Muscle layer of colon (tissue), 2 donors: Measurements from ENCODE around the gene TSPAN18.
A peak's percentile ranks its signal among the peaks of the same experiment; 100 is the strongest.

Experiments
- H3K27ac ChIP-seq: one replicate; pipeline ENCODE4 v1.7.0; 2013; ENCODE audit warnings: low read depth, mild to moderate bottlenecking, low read length, moderate library complexity
- H3K27me3 ChIP-seq, 2 donors: one replicate each; pipeline ENCODE4 v1.7.0; 2013; ENCODE audit warnings: low read length in 2 of 2, mild to moderate bottlenecking in 2 of 2; ENCODE audit not compliant: insufficient read depth in 2 of 2, control insufficient read depth in 1 of 2
- H3K36me3 ChIP-seq: one replicate; pipeline ENCODE4 v1.7.0; 2013; ENCODE audit warnings: mild to moderate bottlenecking, low read length; ENCODE audit not compliant: insufficient read depth
- H3K4me1 ChIP-seq: one replicate; pipeline ENCODE4 v1.7.0; 2013; ENCODE audit warnings: mild to moderate bottlenecking, low read length; ENCODE audit not compliant: insufficient read depth
- H3K4me3 ChIP-seq, 2 donors: one replicate each; pipeline ENCODE4 v1.7.0; 2013; ENCODE audit warnings: low read length in 2 of 2, low read depth in 1 of 2, mild to moderate bottlenecking in 1 of 2, moderate library complexity in 1 of 2
- H3K9ac ChIP-seq: one replicate; pipeline ENCODE4 v1.7.0; 2013; ENCODE audit warnings: low read length
- H3K9me3 ChIP-seq: one replicate; pipeline ENCODE4 v1.7.0; 2013; ENCODE audit warnings: mild to moderate bottlenecking, low read length
- donor health status: abdominal sarcoma.
- donor health status: Adenocarcinoma of cecum.

TSPAN18 gene

DNA sequence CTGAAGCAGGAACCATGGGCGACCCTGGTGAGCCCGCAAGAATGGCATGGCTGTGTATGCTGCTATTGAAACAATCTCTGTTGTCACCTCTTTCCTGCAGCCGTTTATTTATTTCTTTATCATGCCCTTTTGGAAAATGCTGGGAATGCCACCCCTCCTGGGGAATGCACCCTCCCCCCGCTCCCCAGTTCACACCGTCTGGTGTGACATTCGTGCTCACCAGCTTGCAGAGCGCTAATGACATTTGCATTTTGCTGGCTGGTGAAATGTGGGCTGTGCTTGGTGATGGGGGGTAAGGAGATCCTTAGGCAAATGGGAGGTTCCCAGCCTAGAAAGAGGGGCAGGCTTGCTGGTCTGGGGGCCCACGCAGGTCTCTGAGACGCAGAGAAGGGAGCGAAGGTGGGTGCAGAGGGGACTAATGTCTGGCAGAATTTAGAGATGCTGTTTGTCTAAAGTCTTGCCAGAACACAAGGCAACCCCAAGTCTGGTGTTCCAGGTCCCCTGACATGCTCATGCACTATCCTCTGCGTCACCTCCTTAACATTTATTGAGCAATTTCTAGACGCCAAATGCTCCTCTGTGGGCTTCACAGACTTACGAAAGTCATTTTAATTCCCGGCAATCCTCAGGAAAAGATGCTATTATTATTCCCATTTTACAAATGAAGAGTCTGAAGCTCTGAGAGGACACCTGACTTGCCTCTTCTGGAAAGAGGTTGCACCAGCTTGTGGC is 132.2 kb downstream of the TSPAN18 start:
- Histone ChIP-seq H3K27ac (peak overlapping the region; percentile 66), H3K9me3 (no peaks in the 10 kb centered on the region), H3K36me3 (peaks cover 6% of the 10 kb centered on the region), H3K4me1 (peaks cover 63% of the 10 kb centered on the region), H3K27me3 (no peaks in the 10 kb centered on the region), H3K4me3 (no peak overlapping the region), H3K9ac (no peak overlapping the region)

DNA sequence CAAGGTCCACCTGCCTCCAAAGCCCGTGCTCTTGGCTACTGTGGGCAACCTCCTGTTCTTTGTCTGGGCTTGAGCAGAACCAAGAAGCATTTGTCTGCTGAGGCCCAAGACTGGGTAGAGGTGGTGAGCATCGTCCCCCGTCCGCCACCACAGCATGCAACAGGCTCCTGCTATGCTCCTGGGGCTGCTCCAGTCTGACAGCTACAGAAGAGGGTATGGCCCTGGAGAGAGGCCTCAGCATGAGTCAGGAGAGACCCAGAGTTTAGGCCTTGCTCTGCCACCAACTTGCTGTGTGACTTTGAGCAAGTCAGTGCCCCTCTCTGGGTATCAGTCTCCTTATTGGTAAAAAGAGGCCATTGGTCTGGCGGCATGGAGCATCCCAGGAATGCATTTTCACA is 132.8 kb downstream of the TSPAN18 start:
- Histone ChIP-seq H3K27me3 (no peaks in the 10 kb centered on the region), H3K4me3 (no peak overlapping the region), H3K4me1 (peaks cover 59% of the 10 kb centered on the region), H3K9ac (no peak overlapping the region), H3K27ac (peak overlapping the region; percentile 50), H3K36me3 (peaks cover 6% of the 10 kb centered on the region), H3K9me3 (no peaks in the 10 kb centered on the region)

DNA sequence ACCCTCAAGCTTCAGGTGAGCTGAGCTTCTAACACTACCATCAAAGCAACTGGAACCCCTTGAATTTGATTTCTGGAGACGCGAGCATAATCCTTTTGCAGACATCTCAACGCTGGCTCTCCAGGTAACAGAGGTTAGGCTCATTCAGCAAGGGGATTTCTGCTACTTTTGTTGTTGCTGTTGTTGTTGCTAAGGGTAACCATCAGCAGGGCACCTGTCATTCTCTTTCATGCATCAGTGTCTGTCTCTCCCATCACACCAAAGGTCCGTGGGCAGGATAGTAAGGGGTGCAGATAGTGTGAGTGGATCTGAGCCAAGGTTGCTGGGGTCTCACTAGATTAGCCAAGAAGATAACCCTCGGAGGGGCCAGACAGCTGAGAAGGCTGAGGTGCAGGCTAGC is 133.6 kb downstream of the TSPAN18 start:
- peaks cover 58% of the 10 kb centered on the region for H3K4me1 ChIP-seq

DNA sequence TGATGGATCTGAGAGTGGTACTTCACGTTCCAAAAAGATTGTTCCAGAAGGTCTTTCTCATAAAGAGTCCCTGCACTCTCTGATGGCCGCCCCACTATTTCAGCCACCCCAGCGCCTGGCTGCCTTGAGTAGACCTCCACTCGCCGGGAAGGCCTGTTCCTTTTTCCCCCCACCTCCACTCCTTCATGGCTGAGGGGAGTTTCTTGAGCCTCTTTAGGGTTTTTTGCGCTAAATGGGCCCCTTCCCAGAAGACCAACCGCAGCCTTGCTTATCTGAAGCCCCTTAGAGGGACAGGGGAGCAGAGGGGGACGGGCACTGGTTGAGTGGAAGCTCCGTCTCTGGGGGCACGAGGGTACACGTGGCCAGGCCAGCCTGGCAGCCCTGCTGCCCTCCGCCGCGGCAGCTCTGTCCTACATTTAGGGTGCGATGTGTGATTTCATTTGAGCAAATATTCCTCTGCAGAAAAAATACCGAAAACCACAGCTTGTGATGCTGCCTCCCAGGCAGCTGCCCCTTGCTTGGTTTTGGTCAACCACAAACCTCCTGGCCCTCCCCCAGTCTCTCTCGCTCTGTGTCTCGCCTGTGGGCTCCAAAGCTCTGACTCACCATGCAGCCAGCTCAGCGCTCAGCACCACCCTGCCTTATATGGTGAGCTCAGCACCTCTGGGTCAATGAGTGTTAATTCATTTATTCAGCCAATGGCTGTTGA is 135.2 kb downstream of the TSPAN18 start:
- H3K9ac ChIP-seq, result peak overlapping the region; percentile 33
- H3K4me3 ChIP-seq, result no peak overlapping the region
- peaks cover 68% of the 10 kb centered on the region for H3K4me1 ChIP-seq

More for the DNA sequence above, 133.6 kb downstream of the TSPAN18 start:
- no peaks in the 10 kb centered on the region for H3K27me3 ChIP-seq
- no peak overlapping the region for H3K4me3 ChIP-seq
- H3K36me3 ChIP-seq, result peaks cover 6% of the 10 kb centered on the region
- no peaks in the 10 kb centered on the region for H3K9me3 ChIP-seq
- H3K27ac ChIP-seq, result peak overlapping the region; percentile 20
- H3K9ac ChIP-seq, result no peak overlapping the region

DNA sequence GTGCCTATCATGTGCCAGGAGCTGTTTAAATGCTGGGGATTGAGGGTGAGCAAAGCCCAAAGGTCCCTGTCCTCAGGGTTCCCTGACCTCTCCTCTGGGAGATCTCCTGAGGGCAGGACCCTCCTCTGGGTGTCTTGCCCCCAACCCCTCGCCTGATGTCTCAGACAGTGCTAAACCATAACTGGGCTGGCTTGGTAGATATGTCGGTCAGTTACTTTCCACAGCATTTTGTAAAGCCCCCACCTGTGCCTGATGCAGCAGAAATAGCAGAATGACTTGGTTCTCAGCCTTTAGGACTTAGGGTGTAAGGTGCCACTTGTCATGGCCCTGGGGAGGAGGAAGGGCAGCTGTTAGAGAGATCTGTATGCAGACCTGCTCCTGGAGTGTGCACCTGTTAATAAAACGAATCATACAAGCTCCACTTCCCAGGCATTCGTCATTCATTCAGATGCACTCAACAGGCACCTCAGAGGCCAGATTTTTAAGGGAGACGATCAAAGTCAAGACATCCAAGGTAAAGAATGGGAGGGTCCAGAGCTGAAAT is 135.9 kb downstream of the TSPAN18 start:
- H3K9ac ChIP-seq, result peak overlapping the region; percentile 16
- peaks cover 6% of the 10 kb centered on the region for H3K36me3 ChIP-seq
- H3K27ac ChIP-seq, result peak overlapping the region; percentile 97
- no peaks in the 10 kb centered on the region for H3K9me3 ChIP-seq
- H3K4me3 ChIP-seq, result no peak overlapping the region
- peaks cover 61% of the 10 kb centered on the region for H3K4me1 ChIP-seq
- no peaks in the 10 kb centered on the region for H3K27me3 ChIP-seq

More for the DNA sequence above, 135.2 kb downstream of the TSPAN18 start:
- Histone ChIP-seq H3K27ac (peak overlapping the region; percentile 97), H3K36me3 (peaks cover 6% of the 10 kb centered on the region), H3K27me3 (no peaks in the 10 kb centered on the region), H3K9me3 (no peaks in the 10 kb centered on the region)

DNA sequence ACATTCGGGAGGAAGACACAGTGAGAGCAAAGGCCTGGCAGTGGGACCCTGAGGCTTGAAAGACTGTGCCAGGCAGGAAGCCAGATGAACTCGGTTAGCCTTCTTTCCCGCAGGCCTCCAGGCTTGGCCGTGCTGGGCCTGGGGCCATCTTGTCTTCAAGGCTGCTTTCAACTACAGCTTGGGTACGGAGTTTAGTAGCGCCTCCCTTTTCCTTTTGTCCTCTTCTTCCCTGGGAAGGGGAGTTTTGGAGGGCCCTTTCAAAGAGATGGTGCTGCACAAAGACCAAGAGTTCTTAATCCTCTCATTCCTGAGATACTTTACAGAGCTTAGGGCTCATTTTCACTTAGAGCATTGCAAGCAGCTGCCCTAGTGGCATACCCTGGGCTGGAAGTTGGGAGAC is 136.5 kb downstream of the TSPAN18 start:
- Histone ChIP-seq H3K27ac (peak overlapping the region; percentile 97), H3K4me1 (peaks cover 61% of the 10 kb centered on the region), H3K9me3 (no peaks in the 10 kb centered on the region), H3K36me3 (peaks cover 6% of the 10 kb centered on the region), H3K27me3 (no peaks in the 10 kb centered on the region), H3K4me3 (no peak overlapping the region), H3K9ac (no peak overlapping the region)

DNA sequence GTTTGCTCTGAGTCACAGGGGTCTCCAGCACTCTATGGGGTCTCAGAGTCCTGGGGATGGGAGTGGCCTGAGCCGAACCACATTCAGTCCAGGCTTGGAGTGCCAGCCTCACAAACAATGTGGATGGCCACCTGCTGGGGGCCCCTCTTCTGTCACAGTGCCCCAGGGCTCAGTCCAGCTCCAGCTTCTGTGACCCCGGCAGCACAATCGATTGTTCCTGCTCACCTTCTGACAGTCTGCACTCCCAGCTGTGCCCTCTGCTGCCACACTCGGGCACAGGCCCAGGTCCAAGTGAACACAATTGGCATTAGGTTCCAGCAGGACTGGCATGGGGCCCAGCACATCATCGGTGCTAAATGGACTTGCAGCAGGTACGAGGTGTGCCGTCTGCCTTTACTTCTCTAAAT is 139.1 kb downstream of the TSPAN18 start:
- H3K27me3 ChIP-seq, result no peaks in the 10 kb centered on the region
- no peaks in the 10 kb centered on the region for H3K9me3 ChIP-seq
- no peak overlapping the region for H3K9ac ChIP-seq
- no peaks in the 10 kb centered on the region for H3K36me3 ChIP-seq
- H3K4me1 ChIP-seq, result peaks cover 64% of the 10 kb centered on the region
- no peak overlapping the region for H3K4me3 ChIP-seq
- peak overlapping the region; percentile 29 for H3K27ac ChIP-seq

DNA sequence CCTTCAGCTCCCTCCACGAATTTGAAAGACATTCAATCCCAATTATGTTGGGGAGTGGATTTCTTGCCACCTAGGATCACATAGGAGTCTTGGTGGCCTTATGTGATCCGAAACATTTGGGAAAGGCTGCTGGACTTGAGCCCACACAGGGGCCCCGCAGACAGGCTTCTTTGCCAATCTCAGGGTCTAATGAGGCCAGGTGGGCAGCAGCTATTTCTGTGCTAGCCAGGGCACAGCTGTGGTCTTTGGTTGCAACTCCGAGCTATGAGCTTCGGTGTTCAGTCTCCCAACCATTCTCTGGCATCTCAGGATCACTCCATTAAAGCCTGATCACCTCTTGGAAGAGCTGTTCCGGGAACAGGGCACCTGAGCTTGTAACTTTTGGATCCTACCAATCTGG is 139.5 kb downstream of the TSPAN18 start:
- H3K4me1 ChIP-seq, result peaks cover 64% of the 10 kb centered on the region
- no peaks in the 10 kb centered on the region for H3K9me3 ChIP-seq
- H3K9ac ChIP-seq, result no peak overlapping the region
- peak overlapping the region; percentile 29 for H3K27ac ChIP-seq
- H3K4me3 ChIP-seq, result no peak overlapping the region
- H3K36me3 ChIP-seq, result no peaks in the 10 kb centered on the region
- H3K27me3 ChIP-seq, result no peaks in the 10 kb centered on the region

DNA sequence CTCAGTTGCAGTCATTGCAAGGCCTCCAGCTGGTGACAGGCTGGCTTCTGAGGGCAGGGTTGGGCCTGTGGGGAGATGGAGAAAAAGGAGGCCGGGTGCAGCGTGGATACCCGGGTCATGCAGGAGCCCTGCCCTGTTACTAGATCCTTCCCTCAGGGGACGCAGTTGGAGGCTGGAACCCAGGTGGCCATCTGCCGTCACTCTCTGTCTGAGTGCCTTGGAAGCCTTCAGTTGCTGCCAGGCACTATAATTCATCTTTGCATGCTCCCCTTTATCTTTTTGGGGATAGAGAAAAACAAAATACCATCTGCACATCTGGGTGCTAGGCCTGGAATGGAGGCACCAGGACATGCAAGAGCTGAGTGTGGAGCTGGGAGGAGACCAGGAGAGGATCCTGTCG is 141.3 kb downstream of the TSPAN18 start:
- H3K36me3 ChIP-seq, result no peaks in the 10 kb centered on the region
- no peak overlapping the region for H3K4me3 ChIP-seq
- H3K27ac ChIP-seq, result peak overlapping the region; percentile 79
- no peaks in the 10 kb centered on the region for H3K27me3 ChIP-seq
- peaks cover 48% of the 10 kb centered on the region for H3K4me1 ChIP-seq
- H3K9ac ChIP-seq, result no peak overlapping the region
- H3K9me3 ChIP-seq, result no peaks in the 10 kb centered on the region

DNA sequence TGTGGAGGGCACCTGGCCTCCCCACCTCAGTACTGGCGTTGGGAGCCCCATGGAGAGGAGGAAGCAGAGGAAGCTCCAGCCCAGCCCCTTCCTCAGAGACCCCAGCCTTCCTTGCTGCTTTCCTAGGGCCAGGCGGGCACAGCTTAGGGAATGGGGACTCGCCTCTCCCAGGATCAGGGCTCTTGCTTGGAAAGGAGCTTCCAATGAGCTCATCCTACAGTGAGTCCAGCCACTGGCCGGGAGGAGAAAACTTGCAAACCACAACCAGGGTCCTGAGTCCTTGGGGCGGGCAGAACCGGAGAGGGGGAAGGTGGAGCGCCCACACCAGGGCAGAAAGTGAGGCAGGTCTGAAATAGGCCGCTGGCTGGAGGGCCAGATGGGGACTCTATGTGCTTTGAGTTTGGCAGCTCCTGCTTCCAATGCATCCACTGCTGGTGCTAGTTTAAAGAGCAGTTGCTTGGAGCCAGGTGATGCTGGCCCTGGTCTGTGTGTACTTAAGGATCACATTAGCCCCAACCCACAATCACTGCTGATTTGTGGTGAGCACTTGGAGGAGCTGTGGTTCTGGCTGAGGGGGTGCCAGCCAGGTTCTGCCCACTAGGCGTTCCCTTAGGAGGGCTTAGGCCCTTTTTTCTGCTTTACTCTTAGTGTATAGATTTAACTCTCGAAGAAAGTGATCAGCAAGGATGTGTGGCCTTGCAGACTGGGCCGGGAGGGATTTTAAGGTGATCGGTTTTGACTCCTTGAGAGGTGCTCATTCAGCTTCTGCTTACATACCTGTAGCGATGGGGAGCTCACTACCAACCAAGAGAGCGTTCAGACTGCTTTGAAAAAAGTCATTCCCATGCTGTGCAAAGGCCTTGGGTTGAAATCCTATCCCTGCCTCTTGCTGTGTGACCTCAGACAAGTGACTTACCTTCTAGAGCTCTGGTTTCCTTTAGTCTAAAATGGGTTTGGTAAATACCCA is 142.0 kb downstream of the TSPAN18 start:
- Histone ChIP-seq H3K9me3 (no peaks in the 10 kb centered on the region), H3K27ac (peak overlapping the region; percentile 79), H3K27me3 (no peaks in the 10 kb centered on the region), H3K4me3 (no peak overlapping the region), H3K9ac (peak overlapping the region; percentile 19), H3K36me3 (no peaks in the 10 kb centered on the region), H3K4me1 (peaks cover 42% of the 10 kb centered on the region)

DNA sequence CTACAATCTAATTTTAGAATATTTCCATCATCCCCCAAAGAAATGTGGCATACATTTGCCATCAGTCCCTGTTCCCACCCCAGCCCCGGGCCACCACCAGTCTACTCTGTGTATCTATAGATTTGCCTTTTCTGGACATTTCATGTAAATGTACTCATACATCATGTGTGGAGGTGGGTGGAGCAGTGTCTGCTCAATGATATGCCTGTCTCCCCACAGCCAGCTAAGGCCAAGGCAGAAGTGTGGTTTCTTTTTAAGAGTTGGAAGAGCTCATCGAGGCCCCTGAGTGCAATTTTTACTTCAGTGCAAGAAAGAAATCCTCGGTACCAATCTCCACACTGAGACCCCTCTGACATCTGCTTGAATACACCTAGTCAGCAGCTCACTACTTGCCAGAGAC is 143.4 kb downstream of the TSPAN18 start:
- Histone ChIP-seq H3K4me3 (no peak overlapping the region), H3K27ac (peak overlapping the region; percentile 37), H3K27me3 (no peaks in the 10 kb centered on the region), H3K9me3 (no peaks in the 10 kb centered on the region), H3K4me1 (peaks cover 41% of the 10 kb centered on the region), H3K36me3 (no peaks in the 10 kb centered on the region), H3K9ac (no peak overlapping the region)
